K562 (cell line): ENCODE data around the gene SKAP1. TPM values are rescaled to one million over a fixed set of nuclear protein-coding genes. Genes with fewer than 3 reads are reported as not detected.

Source experiments
- ATAC-seq: fragments of 200-7000 bp; cut with Tn5 transposase; 3 replicates; pipeline ENCODE4 v1.9.1; 2020; ENCODE audit warnings: moderate library complexity
- BruUV-seq: library from RNA; stranded (reverse); fragments of 400-500 nt; replicated peaks from 2 replicates; lab custom pipeline; 2021; lab: Mats Ljungman, UMichigan
- CTCF ChIA-PET: fragments of 300-600 bp; formaldehyde crosslinking; extraction: SDS; loops from one replicate; lab custom pipeline; 2021; ENCODE audit warnings: low intra/inter-chr PET ratio; lab: Yijun Ruan, JAX
- POLR2A ChIA-PET: fragments of 300-600, 350-650 bp; sonication (Branson Sonifier 250); formaldehyde crosslinking; extraction: SDS; loops from one replicate; lab custom pipeline; 2021; ENCODE audit warnings: antibody characterized with exemption, inconsistent platforms; lab: Yijun Ruan, JAX
- DNase-seq, 4 experiments: peaks; one replicate each; pipeline versions ENCODE4 v3.0.0 to v3.0.0-alpha.2; 2011 to 2018; ENCODE audit warnings: low spot score in 3 of 4, mixed read lengths in 3 of 4; ENCODE audit errors: extremely low read depth in 1 of 4
- FAIRE-seq: peaks from 2 replicates; lab custom pipeline; 2011; peaks lifted over from hg19 to GRCh38; lab: Jason Lieb, UNC
- H2AFZ ChIP-seq: 2 replicates; pipeline ENCODE4 v1.6.0; 2011; ENCODE audit warnings: low read depth, low read length, control low read depth, inconsistent platforms
- H3K27ac ChIP-seq: fragments of 200-600 bp; 3 replicates; pipeline ENCODE4 v1.8.0; 2011; ENCODE audit warnings: low read depth, mild to moderate bottlenecking, control low read depth, inconsistent platforms, low read length, moderate library complexity, mixed read lengths; ENCODE audit errors: extremely low read depth
- H3K27me3 ChIP-seq, 2 experiments: fragments of 300-600 bp in 1 of 2; 2 replicates in 1 of 2; 3 replicates in 1 of 2; pipeline versions ENCODE4 v1.6.0 to v1.8.0; 2011; ENCODE audit warnings: inconsistent platforms in 2 of 2, low read length in 2 of 2, mild to moderate bottlenecking in 1 of 2, mixed read lengths in 1 of 2, moderate library complexity in 1 of 2; ENCODE audit not compliant: control insufficient read depth in 2 of 2, insufficient read depth in 2 of 2
- H3K36me3 ChIP-seq: fragments of 300-600 bp; 3 replicates; pipeline ENCODE4 v1.8.0; 2011; ENCODE audit warnings: mild to moderate bottlenecking, low read length, inconsistent platforms; ENCODE audit not compliant: control insufficient read depth, insufficient read depth
- H3K4me1 ChIP-seq, 2 experiments: fragments of 200-600 bp in 1 of 2; replicated peaks in 1 of 2; 2 replicates in 1 of 2; 3 replicates in 1 of 2; pipeline versions ENCODE4 v1.5.1 to v1.8.0; 2011; ENCODE audit warnings: inconsistent platforms in 2 of 2, low read length in 2 of 2, mild to moderate bottlenecking in 1 of 2, mixed read lengths in 1 of 2, moderate library complexity in 1 of 2; ENCODE audit not compliant: control insufficient read depth in 2 of 2, insufficient read depth in 2 of 2
- H3K4me2 ChIP-seq: 2 replicates; pipeline ENCODE4 v1.6.1; 2011; ENCODE audit warnings: low read length, control low read depth, inconsistent platforms, mixed read lengths; ENCODE audit not compliant: insufficient read depth
- H3K4me3 ChIP-seq: fragments of 200-600 bp; sonication (generic), shearing (Covaris generic); 2 replicates; pipeline ENCODE4 v1.5.1; 2016; ENCODE audit warnings: control low read depth, inconsistent platforms
- H3K79me2 ChIP-seq: fragments of 200-600 bp; 3 replicates; pipeline ENCODE4 v1.8.0; 2011; ENCODE audit warnings: low read length, inconsistent platforms; ENCODE audit not compliant: control insufficient read depth, insufficient read depth
- H3K9ac ChIP-seq, 2 experiments: 2 replicates each; pipeline versions ENCODE4 v1.6.0 to v1.6.1; 2011; ENCODE audit warnings: low read depth in 2 of 2, low read length in 2 of 2, control low read depth in 1 of 2, inconsistent platforms in 1 of 2, mild to moderate bottlenecking in 1 of 2, mixed read lengths in 1 of 2; ENCODE audit not compliant: insufficient read depth in 1 of 2
- H3K9me1 ChIP-seq: one replicate; pipeline ENCODE4 v1.6.0; 2011; ENCODE audit warnings: inconsistent platforms, mild to moderate bottlenecking, low read length, moderate library complexity; ENCODE audit not compliant: control insufficient read depth, insufficient read depth
- H3K9me3 ChIP-seq: replicated peaks from 2 replicates; pipeline ENCODE4 v1.5.1; 2011; ENCODE audit warnings: low read depth, low read length, inconsistent platforms; ENCODE audit not compliant: control insufficient read depth, insufficient read depth
- H4K20me1 ChIP-seq: replicated peaks from 2 replicates; pipeline ENCODE4 v1.6.1; 2011; ENCODE audit warnings: low read length, inconsistent platforms, mixed read lengths; ENCODE audit not compliant: control insufficient read depth, insufficient read depth
- C11orf30 ChIP-seq: fragments of 450-650 bp; IDR thresholded peaks from 2 replicates; pipeline ENCODE4 v1.6.1; 2016; ENCODE audit warnings: low read depth, mild to moderate bottlenecking
- CBX5 ChIP-seq: IDR thresholded peaks from 2 replicates; pipeline ENCODE4 v1.6.1; 2014; ENCODE audit warnings: low read depth, borderline replicate concordance
- DMBX1 ChIP-seq: fragments of 250-450 bp; sonication (Bioruptor Pico); IDR thresholded peaks from 2 replicates; pipeline ENCODE4 v1.8.0; 2022; ENCODE audit warnings: inconsistent platforms, mild to moderate bottlenecking, moderate library complexity, borderline replicate concordance
- ELF2 ChIP-seq: fragments of 250-450 bp; sonication (Bioruptor Pico); IDR thresholded peaks from 2 replicates; pipeline ENCODE4 v1.5.0; 2021; ENCODE audit warnings: mild to moderate bottlenecking
- KDM1A ChIP-seq, 2 experiments: fragments of 450-650 bp; IDR thresholded peaks; 2 replicates each; pipeline ENCODE4 v1.6.1; 2016; ENCODE audit warnings: mild to moderate bottlenecking in 2 of 2
- L3MBTL2 ChIP-seq: fragments of 450-650 bp; IDR thresholded peaks from 2 replicates; pipeline ENCODE4 v1.6.1; 2016; ENCODE audit warnings: mild to moderate bottlenecking, moderate library complexity
- SRF ChIP-seq, 2 experiments: fragments of 250-450, 450-650 bp in 1 of 2; sonication (Bioruptor Pico) in 1 of 2; sonication (generic) in 1 of 2; formaldehyde crosslinking; IDR thresholded peaks; 2 replicates each; pipeline versions ENCODE4 v1.5.0 to v1.5.1; 2020 to 2022; ENCODE audit warnings: mild to moderate bottlenecking in 1 of 2, missing genetic modification reagents in 1 of 2
- ZNF316 ChIP-seq: fragments of 450-650 bp; IDR thresholded peaks from 2 replicates; pipeline ENCODE4 v1.6.1; 2016
- WGBS: fragments of 100-300 bp; shearing (Covaris generic); methylation state at CpG from one replicate; pipeline ENCODE4 v1.1.6; 2016; ENCODE audit warnings: low coverage, mixed read lengths; ENCODE audit not compliant: insufficient coverage; ENCODE audit errors: missing lambda C conversion rate; 5-methylcytosine and 5-hydroxymethylcytosine counted together
- in situ Hi-C: fragments of 300-500 bp; cut with MboI; formaldehyde crosslinking; loops from 4 replicates; pipeline ENCODE4 v1.15.0; 2018; ENCODE audit warnings: inconsistent platforms, mixed read lengths
- intact Hi-C: fragments of 100-400 bp; cut with micrococcal nuclease; formaldehyde crosslinking; loops from 2 replicates; pipeline ENCODE4 v1.14.2; 2022
- polyA plus RNA-seq, 8 experiments: library from polyadenylated mRNA; depleted of rRNA in 4 of 8; stranded (reverse) in 5 of 8; unstranded in 3 of 8; fragments of >200 nt; fragmentation: Nextera tagmentation in 2 of 8; fragmentation: Illumina TruSeq in 1 of 8; extraction: Ambion mirVana in 2 of 8; extraction: Trizol in 1 of 8; gene quantifications; 2 replicates each; pipeline versions ENCODE4 v1.2.1 to v1.2.3, GENCODE V29; 2011 to 2014; ENCODE audit warnings: inconsistent platforms in 1 of 8, missing spikeins in 1 of 8
- total RNA-seq, 7 experiments: library from RNA; depleted of rRNA in 6 of 7; stranded (reverse); fragments of >200 nt in 6 of 7; fragmentation: Illumina TruSeq in 2 of 7; extraction: Trizol in 2 of 7; gene quantifications; 2 replicates each; pipeline versions ENCODE4 v1.2.1 to v1.2.3, GENCODE V29; 2011 to 2021; ENCODE audit warnings: low replicate concordance in 1 of 7
- TF ChIP-seq, protein P1 (sequence below): sonication (generic); IDR thresholded peaks from 2 replicates; pipeline ENCODE4 v1.6.1; 2016
- TF ChIP-seq, protein P2 (sequence below): fragments of 250-450 bp; sonication (Bioruptor Pico); IDR thresholded peaks from 2 replicates; pipeline ENCODE4 v1.8.0; 2021; ENCODE audit warnings: moderate library complexity, mild to moderate bottlenecking, inconsistent platforms
- TF ChIP-seq, protein P3 (sequence below): IDR thresholded peaks from 2 replicates; pipeline ENCODE4 v1.6.1; 2016; ENCODE audit warnings: missing genetic modification characterization, missing compliant biosample characterization

SKAP1 gene
- total and polyA plus RNA-seq, 9 of the 15 experiments (the other 6 are each of a cell fraction or from before 2014, with no cell fraction given): 0.06 to 0.80 (median 0.10) TPM; not detected in 4

DNA sequence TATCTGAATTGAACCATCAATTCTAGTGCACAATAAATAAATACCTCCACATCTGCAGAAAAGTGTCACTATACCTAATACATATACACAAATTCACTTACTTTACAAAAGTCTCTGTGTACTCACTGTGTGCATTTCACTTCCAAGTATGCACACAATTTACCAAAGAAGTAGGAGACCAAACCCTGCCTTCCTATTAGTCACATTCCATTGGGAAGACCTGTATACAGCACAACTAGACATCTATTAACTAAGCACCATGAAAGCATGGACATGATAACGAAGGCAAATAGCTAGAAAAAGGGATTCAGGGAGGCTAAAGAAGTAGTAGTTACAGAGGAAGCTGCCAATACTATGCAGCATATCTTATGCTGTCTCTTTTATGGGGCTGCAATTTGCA lies 183.0 kb downstream of the SKAP1 start:
- H3K9me1 ChIP-seq: no peaks in the 10 kb centered on the region
- TF ChIP-seq ZNF316 (0 out of 2 replicates have a peak, but pooled peaks have one; percentile 25), CBX5 (no peak), L3MBTL2 (0 out of 2 replicates have a peak, but pooled peaks have one; percentile 9), ELF2 (CRISPR knock-in tag) (0 out of 2 replicates have a peak, but pooled peaks have one; percentile 1), C11orf30 (0 out of 2 replicates have a peak, but pooled peaks have one; percentile 5), DMBX1 (CRISPR knock-in tag) (no peak), KDM1A (IDR thresholded peaks at IDR 0.05) (peak in 1 of 2 experiments; percentile 36; a peak in 2 of 4 replicates), SRF (CRISPR knock-in tag; IDR thresholded peaks at IDR 0.05) (peak in 1 of 2 experiments; percentile 14; a peak in 1 of 4 replicates)
- TF ChIP-seq, protein P1, sequence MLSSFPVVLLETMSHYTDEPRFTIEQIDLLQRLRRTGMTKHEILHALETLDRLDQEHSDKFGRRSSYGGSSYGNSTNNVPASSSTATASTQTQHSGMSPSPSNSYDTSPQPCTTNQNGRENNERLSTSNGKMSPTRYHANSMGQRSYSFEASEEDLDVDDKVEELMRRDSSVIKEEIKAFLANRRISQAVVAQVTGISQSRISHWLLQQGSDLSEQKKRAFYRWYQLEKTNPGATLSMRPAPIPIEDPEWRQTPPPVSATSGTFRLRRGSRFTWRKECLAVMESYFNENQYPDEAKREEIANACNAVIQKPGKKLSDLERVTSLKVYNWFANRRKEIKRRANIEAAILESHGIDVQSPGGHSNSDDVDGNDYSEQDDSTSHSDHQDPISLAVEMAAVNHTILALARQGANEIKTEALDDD: peak; percentile 63
- TF ChIP-seq, protein P2, sequence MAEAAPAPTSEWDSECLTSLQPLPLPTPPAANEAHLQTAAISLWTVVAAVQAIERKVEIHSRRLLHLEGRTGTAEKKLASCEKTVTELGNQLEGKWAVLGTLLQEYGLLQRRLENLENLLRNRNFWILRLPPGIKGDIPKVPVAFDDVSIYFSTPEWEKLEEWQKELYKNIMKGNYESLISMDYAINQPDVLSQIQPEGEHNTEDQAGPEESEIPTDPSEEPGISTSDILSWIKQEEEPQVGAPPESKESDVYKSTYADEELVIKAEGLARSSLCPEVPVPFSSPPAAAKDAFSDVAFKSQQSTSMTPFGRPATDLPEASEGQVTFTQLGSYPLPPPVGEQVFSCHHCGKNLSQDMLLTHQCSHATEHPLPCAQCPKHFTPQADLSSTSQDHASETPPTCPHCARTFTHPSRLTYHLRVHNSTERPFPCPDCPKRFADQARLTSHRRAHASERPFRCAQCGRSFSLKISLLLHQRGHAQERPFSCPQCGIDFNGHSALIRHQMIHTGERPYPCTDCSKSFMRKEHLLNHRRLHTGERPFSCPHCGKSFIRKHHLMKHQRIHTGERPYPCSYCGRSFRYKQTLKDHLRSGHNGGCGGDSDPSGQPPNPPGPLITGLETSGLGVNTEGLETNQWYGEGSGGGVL (CRISPR knock-in tag): no peak
- TF ChIP-seq, protein P3, sequence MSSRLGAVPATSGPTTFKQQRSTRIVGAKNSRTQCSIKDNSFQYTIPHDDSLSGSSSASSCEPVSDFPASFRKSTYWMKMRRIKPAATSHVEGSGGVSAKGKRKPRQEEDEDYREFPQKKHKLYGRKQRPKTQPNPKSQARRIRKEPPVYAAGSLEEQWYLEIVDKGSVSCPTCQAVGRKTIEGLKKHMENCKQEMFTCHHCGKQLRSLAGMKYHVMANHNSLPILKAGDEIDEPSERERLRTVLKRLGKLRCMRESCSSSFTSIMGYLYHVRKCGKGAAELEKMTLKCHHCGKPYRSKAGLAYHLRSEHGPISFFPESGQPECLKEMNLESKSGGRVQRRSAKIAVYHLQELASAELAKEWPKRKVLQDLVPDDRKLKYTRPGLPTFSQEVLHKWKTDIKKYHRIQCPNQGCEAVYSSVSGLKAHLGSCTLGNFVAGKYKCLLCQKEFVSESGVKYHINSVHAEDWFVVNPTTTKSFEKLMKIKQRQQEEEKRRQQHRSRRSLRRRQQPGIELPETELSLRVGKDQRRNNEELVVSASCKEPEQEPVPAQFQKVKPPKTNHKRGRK: 0 out of 2 replicates have a peak, but pooled peaks have one; percentile 16
- TF ChIP-seq, all 486 proteins: peak for 8
- no peak overlapping the region for H3K4me3 ChIP-seq
- WGBS: 0% methylated on average over 1 of the region's 1 CpG
- no peaks in the 10 kb centered on the region for H3K9me3 ChIP-seq
- H3K79me2 ChIP-seq: no peaks in the 10 kb centered on the region
- CTCF ChIA-PET: no interaction called here
- H3K4me1 ChIP-seq: peaks cover 2 to 58% of the 10 kb centered on the region in 2 experiments
- H3K27ac ChIP-seq: peak overlapping the region; percentile 60; the same call in 2 of the 3 replicates
- peak overlapping the region; percentile 87 for H2AFZ ChIP-seq
- no peaks in the 10 kb centered on the region for H3K27me3 ChIP-seq
- peak; percentile 11; the same call in 1 of the 3 replicates for ATAC-seq
- no peaks in the 10 kb centered on the region for H4K20me1 ChIP-seq
- H3K9ac ChIP-seq: no peak overlapping the region
- no peaks in the 10 kb centered on the region for H3K36me3 ChIP-seq
- BruUV-seq: no TSS peak
- peak overlapping the region; percentile 28; the same call in 1 of the 2 replicates for H3K4me2 ChIP-seq
- no peak for DNase-seq
- FAIRE-seq: no peak
- POLR2A ChIA-PET: interaction anchor here (1.5 to 2.0 kb wide), 3 partner anchors 8 to 20 kb away, joined by 4 to 12 read pairs (median 4); no protein-coding TSS in a partner anchor
- intact Hi-C loops (no loop called here), in situ Hi-C loops (no loop called here)
